HK-2 (cell line): ENCODE data around the gene AAMP.
"Not testable (repeated sequence)": the region's sequence is repeated elsewhere in the genome, so short reads cannot be mapped to it uniquely, and the experiment has no call there.

Experiments
- DNase-seq: peaks from one replicate; pipeline ENCODE4 v3.0.0-alpha.2; 2018; ENCODE audit not compliant: unreplicated experiment

AAMP gene

DNA sequence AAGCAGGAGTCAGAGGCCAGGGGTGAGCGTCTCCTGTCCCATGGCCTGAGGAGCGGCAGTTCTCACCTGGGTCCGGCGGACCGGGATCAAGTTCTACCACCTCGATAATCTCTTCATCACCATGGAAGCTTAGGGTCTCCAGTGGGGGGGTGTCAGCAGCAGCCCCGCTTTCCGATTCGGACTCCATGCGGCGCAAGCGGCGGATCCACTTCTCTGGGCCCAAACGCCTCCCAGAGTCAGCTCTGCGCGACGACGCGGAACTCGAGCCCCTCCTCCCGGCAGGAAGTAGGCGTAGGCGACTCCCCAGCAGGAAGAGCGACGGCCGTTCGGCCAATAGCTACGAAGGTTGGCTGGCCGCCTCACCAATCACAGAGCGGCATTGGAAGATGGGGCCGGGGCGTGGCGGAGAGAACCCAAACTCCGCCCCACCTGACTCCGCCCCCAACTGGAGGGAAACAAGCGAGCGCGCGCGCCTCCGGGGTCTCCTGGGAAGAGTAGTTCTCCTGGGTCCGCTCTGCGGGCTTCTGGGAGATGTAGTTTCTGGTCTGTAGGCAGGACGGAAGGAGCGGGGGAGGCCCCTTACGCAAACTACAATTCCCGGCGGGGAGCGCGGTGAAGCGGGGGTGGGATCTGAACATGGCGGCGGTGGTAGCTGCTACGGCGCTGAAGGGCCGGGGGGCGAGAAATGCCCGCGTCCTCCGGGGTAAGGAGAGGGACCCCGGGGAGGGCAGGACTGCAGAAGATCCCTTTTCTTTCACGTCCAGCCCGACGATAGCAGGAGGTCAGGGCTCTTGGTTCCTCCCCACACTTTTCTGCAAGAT is at the start of gene AAMP, which contains the start of gene PNKD:
Gene AAMP (minus strand): TSS at position 238 of the 821 bp plus-strand sequence. CDS start 51 bp downstream, at position 187.
Gene PNKD (plus strand): TSS at position 620 of the 821 bp plus-strand sequence. CDS start 17 bp downstream, at position 637.
- peak; percentile 100 for DNase-seq

- DNase-seq, result no peak
Observed at GRCh38 chr2:218318241-218318640, 48.3 kb upstream of the AAMP start.

DNA sequence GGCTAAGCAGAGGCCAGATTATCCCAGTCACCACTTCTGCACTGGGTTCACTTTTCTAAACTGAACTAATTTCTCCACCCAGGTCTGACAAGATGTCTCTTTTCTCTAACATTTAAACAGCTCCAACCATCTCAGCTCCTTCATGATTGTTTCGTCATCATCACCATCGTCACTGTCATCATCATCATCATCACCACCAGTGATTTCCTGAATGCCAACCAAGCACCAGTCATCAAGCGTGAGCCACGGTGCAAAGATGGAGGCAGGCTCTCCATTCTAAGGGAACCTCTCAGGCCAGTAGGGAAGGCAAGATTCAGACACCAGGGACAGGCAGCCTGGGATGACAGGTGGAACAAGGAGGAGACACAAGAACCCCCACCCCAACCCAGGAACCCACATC is 47.9 kb upstream of the AAMP start:
- DNase-seq, result no peak

GRCh38 chr2:218317303-218317630 is 47.3 kb upstream of the AAMP start:
- no peak for DNase-seq

GRCh38 chr2:218315397-218315796 is 45.5 kb upstream of the AAMP start:
- DNase-seq, result no peak

DNA sequence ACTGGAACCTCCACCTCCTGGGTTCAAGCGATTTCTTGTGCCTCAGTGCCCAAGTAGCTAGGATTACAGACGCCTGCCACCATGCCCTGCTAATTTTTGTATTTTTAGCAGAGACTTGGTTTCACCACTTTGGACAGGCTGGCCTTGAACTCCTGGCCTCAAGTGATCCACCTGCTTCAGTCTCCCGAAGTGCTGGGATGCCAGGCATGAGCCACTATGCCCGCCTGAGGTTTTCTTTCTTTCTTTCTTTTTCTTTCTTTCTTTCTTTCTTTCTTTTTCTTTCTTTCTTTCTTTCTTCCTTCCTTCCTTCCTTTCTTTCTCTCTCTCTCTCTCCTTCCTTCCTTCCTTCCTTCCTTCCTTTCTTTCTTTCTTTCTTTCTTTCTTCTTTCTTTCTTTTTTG is 44.8 kb upstream of the AAMP start:
- DNase-seq, result not testable (repeated sequence)

- DNase-seq, result no peak
Observed at GRCh38 chr2:218313356-218313755, 43.4 kb upstream of the AAMP start.

DNA sequence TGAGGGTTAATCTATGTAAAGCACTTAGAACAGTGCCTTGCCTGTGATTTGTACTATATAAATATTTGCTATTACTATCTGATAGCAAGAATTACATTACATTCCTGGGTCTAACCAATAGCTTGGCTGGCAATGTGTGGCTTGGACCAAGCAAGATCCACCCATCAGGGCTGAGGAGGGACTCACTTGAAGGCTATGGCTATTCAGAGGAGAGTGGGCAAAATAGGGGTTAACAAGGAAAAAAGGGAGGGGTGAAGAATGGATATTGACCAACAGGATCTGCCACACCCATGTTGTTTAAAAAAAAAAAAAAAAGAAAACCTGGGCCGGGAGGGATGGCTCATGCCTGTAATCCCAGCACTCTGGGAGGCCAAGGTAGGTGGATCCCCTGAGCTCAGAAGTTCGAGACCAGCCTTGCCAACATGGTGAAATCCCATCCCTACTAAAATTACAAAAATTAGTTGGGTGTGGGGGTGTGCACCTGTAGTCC is 42.4 kb upstream of the AAMP start:
- DNase-seq, result no peak

- DNase-seq, result not testable (repeated sequence)
Observed at GRCh38 chr2:218311541-218312266, 41.8 kb upstream of the AAMP start.

DNA sequence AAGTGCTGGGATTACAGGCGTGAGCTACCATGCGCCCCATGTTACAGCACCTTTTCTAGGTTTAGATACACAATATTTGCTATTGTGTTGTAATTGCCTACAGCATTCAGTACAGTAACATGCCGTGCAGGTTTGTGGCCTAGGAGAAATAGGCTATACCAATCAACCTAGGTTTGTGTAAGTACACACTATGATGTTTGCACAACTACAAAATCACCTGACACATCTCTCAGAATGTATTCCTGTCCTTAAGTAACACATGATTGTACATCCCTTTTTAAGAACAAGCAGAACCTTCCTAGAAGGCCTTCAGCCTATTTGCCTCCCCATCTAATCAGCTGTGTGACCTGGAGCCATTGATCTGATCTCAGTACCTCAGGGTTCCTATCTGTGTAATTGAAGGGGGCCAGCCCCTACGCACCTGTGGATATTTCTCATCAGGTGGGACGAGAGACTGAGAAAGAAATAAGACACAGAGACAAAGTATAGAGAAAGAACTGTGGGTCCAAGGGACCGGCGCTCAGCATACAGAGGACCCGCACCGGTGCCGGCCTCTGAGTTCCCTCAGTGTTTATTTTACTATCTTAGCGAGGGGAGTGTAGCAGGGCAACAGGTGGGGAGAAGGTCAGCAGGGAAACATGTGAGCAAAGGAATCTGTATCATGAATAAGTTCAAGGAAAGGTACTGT is 41.1 kb upstream of the AAMP start:
- DNase-seq, result no peak

DNA sequence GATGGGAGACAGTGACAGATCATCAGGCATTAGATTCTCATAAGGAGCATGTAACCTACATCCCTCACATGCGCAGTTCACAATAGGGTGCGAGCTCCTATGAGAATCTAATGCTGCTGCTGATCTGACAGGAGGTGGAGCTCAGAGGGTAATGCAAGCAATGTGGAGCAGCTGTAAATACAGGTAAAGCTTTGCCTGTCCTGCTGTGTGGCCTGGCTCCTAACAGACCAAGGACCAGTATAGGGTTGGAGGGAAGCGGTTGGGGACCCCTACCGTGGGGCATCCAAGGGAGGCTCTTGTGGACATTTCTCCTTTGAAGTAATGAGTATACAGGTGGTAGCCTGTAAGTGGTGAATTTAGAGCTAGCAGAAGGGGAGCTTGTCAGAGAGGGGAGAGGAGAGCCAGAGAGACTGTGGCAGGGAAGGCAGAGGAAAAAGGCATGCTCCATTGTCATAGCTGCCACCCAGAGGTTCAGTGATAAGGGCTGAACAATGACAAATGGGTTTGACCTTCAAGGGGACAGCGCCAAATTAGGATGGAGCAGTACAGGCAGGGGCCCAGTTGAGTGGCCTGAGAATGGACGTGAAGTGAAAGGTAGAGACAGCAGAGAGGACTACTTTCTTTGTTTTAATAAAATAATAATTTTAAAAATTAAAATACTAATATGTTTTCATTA is 37.6 kb upstream of the AAMP start:
- no peak for DNase-seq

DNA sequence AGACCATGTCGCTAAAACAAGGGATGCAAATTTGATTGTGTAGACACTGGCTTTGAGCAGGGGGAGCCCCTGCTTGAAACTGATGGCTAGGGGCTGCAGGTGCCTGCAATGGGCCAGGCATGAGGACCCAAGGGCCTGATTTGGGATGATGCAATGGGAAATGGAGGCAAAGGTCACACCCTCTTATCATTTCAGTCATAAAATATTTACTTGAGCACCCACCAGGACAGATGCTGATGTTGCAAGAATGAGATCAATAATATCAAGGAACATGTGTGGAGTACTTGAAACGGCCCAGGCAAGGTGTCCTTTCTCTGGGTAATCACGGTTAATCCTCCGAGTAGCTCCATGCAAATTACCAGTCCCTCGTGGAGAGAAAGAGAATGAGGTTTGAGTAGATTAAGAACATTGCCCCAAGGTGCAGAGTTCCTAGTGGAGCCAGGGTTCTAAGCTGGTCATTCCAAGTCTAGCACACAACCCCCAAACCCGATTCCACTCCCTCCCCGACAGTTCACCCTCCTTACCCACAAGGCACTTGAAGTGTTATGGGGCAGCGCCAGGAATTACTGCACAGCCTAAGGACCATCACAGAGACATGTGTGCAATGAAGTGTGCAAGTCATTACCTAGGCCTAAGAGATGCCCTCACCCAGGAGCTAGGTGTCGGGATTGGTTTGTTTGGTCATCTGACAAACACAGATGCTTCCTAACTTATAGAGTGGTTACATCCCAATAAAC is 36.4 kb upstream of the AAMP start:
- DNase-seq, result no peak

GRCh38 chr2:218305383-218305782 is 35.4 kb upstream of the AAMP start:
- DNase-seq, result no peak

GRCh38 chr2:218301176-218301819 is 31.4 kb upstream of the AAMP start:
- peak; percentile 83 for DNase-seq

DNA sequence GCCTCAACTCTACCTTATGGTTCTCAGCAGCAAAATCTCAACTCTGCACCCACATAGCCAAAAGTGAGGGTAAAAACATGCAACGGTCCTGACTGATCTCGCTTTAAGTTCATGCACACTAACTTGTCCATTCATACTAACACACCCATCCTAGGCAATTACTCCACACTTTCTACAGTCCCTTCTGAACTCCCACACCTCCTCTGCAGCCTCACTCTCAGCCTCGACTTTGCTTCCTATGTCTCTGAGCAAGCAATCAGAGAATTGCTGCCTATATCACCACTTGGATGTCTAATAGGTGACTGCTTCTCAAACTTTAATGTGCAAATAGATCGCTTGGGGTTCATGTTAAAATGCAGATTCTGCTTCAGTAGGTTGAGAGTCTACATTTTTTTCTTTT is 30.2 kb upstream of the AAMP start:
- DNase-seq, result no peak

- no peak for DNase-seq
Observed at GRCh38 chr2:218298314-218298875, 28.5 kb upstream of the AAMP start.

- no peak for DNase-seq
Observed at GRCh38 chr2:218296847-218297246, 26.9 kb upstream of the AAMP start.

- no peak for DNase-seq
Observed at GRCh38 chr2:218296200-218296599, 26.3 kb upstream of the AAMP start.

GRCh38 chr2:218295029-218295428 is 25.1 kb upstream of the AAMP start:
- no peak for DNase-seq

- DNase-seq, result no peak
Observed at GRCh38 chr2:218294430-218295022, 24.6 kb upstream of the AAMP start.
